ENCODE data around the gene AP3M1.

The AP3M1 gene

GRCh38 chr10:74133923-74134820 is 16.5 kb downstream of the AP3M1 start:
- H3K9ac ChIP-seq (ENCODE audit: low read length): no peak overlapping the region
- H3K4me1 ChIP-seq (ENCODE audit: control insufficient read depth, low read depth, low read length): no peaks in the 10 kb centered on the region
- no peak overlapping the region for H3K27ac ChIP-seq (ENCODE audit: low read length)
- H3K36me3 ChIP-seq (ENCODE audit: control insufficient read depth, low read depth, low read length): peaks cover 63% of the 10 kb centered on the region
- H3K4me3 ChIP-seq (ENCODE audit: low read length): no peak overlapping the region
- H3K9me3 ChIP-seq (ENCODE audit: control insufficient read depth, low read depth, low read length): no peaks in the 10 kb centered on the region
- no peaks in the 10 kb centered on the region for H3K27me3 ChIP-seq (ENCODE audit: control insufficient read depth, insufficient read depth, low read length)

GRCh38 chr10:74123081-74123480 is 27.5 kb downstream of the AP3M1 start:
- Histone ChIP-seq H3K27me3 (ENCODE audit: control insufficient read depth, insufficient read depth, low read length) (no peaks in the 10 kb centered on the region), H3K27ac (ENCODE audit: low read length) (no peak overlapping the region), H3K9me3 (ENCODE audit: control insufficient read depth, low read depth, low read length) (no peaks in the 10 kb centered on the region), H3K4me1 (ENCODE audit: control insufficient read depth, low read depth, low read length) (no peaks in the 10 kb centered on the region), H3K4me3 (ENCODE audit: low read length) (no peak overlapping the region), H3K9ac (ENCODE audit: low read length) (no peak overlapping the region), H3K36me3 (ENCODE audit: control insufficient read depth, low read depth, low read length) (peaks cover 83% of the 10 kb centered on the region)

- Histone ChIP-seq H3K4me3 (ENCODE audit: low read length) (no peak overlapping the region), H3K9me3 (ENCODE audit: control insufficient read depth, low read depth, low read length) (no peaks in the 10 kb centered on the region), H3K27ac (ENCODE audit: low read length) (no peak overlapping the region), H3K36me3 (ENCODE audit: control insufficient read depth, low read depth, low read length) (peaks cover 92% of the 10 kb centered on the region), H3K4me1 (ENCODE audit: control insufficient read depth, low read depth, low read length) (no peaks in the 10 kb centered on the region), H3K9ac (ENCODE audit: low read length) (no peak overlapping the region), H3K27me3 (ENCODE audit: control insufficient read depth, insufficient read depth, low read length) (no peaks in the 10 kb centered on the region)
These were observed 28.6 kb downstream of the AP3M1 start for GRCh38 chr10:74122060-74122459.

GRCh38 chr10:74121368-74121767 is 29.3 kb downstream of the AP3M1 start:
- H3K27me3 ChIP-seq (ENCODE audit: control insufficient read depth, insufficient read depth, low read length): no peaks in the 10 kb centered on the region
- no peak overlapping the region for H3K27ac ChIP-seq (ENCODE audit: low read length)
- no peak overlapping the region for H3K4me3 ChIP-seq (ENCODE audit: low read length)
- H3K4me1 ChIP-seq (ENCODE audit: control insufficient read depth, low read depth, low read length): no peaks in the 10 kb centered on the region
- peaks cover 95% of the 10 kb centered on the region for H3K36me3 ChIP-seq (ENCODE audit: control insufficient read depth, low read depth, low read length)
- no peak overlapping the region for H3K9ac ChIP-seq (ENCODE audit: low read length)
- H3K9me3 ChIP-seq (ENCODE audit: control insufficient read depth, low read depth, low read length): no peaks in the 10 kb centered on the region

DNA sequence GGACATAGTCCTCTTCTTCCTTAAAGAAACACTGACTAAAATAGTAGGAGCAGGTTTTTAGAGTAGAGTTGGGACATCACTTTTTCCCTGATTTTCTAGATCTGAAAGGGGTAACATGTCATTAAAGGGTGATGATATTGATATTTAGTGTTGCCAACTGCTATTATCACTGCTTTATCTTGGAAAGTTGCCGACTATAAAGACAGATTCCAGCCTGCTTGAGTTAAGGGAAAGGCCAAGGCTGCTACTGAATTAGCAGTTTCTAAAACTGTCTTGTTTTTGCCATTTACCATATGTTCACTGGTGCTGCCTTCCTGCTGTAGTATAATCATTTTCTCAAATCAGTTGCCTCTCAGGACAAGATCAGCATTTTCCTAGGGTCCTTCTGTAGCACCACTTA is 29.7 kb downstream of the AP3M1 start:
- Histone ChIP-seq H3K27ac (ENCODE audit: low read length) (no peak overlapping the region), H3K27me3 (ENCODE audit: control insufficient read depth, insufficient read depth, low read length) (no peaks in the 10 kb centered on the region), H3K9me3 (ENCODE audit: control insufficient read depth, low read depth, low read length) (no peaks in the 10 kb centered on the region), H3K4me3 (ENCODE audit: low read length) (no peak overlapping the region), H3K9ac (ENCODE audit: low read length) (no peak overlapping the region), H3K4me1 (ENCODE audit: control insufficient read depth, low read depth, low read length) (no peaks in the 10 kb centered on the region), H3K36me3 (ENCODE audit: control insufficient read depth, low read depth, low read length) (peaks cover 95% of the 10 kb centered on the region)

DNA sequence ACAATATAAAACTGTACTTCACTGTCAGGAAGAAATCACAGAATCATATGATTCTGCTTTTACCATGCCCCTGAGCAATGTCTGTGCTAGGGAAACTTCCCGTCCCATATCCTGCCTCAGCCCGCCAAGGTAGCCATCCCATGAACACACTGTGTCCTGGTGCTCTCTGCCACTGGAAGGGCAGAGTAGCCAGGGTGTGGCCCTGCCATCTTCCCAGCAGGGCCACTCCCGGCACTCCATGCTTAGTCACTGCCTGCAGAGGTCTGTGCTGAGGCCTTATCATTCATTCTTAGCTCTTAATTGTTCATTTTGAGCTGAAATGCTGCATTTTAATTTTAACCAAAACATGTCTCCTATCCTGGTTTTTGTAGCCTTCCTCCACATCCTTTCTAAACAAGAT is 31.8 kb downstream of the AP3M1 start:
- Histone ChIP-seq H3K4me1 (ENCODE audit: control insufficient read depth, low read depth, low read length) (no peaks in the 10 kb centered on the region), H3K9me3 (ENCODE audit: control insufficient read depth, low read depth, low read length) (no peaks in the 10 kb centered on the region), H3K4me3 (ENCODE audit: low read length) (no peak overlapping the region), H3K27ac (ENCODE audit: low read length) (no peak overlapping the region), H3K27me3 (ENCODE audit: control insufficient read depth, insufficient read depth, low read length) (no peaks in the 10 kb centered on the region), H3K9ac (ENCODE audit: low read length) (no peak overlapping the region), H3K36me3 (ENCODE audit: control insufficient read depth, low read depth, low read length) (peaks cover 94% of the 10 kb centered on the region)

- no peak overlapping the region for H3K4me3 ChIP-seq (ENCODE audit: low read length)
- no peaks in the 10 kb centered on the region for H3K27me3 ChIP-seq (ENCODE audit: control insufficient read depth, insufficient read depth, low read length)
- no peak overlapping the region for H3K9ac ChIP-seq (ENCODE audit: low read length)
- H3K36me3 ChIP-seq (ENCODE audit: control insufficient read depth, low read depth, low read length): peaks cover 96% of the 10 kb centered on the region
- no peaks in the 10 kb centered on the region for H3K9me3 ChIP-seq (ENCODE audit: control insufficient read depth, low read depth, low read length)
- H3K27ac ChIP-seq (ENCODE audit: low read length): no peak overlapping the region
- H3K4me1 ChIP-seq (ENCODE audit: control insufficient read depth, low read depth, low read length): no peaks in the 10 kb centered on the region
These were observed 32.9 kb downstream of the AP3M1 start for GRCh38 chr10:74117738-74118137.

DNA sequence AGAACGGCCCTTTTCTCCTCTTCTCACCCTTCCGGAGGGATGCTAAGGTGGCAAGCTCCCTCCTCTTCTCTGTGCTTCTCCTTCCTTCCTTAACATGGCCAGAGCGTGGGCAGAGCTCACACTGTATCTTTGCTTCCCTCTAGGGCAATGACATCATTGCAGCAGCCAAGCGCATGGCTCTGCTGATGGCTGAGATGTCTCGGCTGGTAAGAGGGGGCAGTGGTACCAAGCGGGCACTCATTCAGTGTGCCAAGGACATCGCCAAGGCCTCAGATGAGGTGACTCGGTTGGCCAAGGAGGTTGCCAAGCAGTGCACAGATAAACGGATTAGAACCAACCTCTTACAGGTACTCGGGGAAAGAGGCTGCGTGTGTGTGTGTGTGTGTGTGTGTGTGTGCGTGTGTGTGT is 36.6 kb downstream of the AP3M1 start:
- Histone ChIP-seq H3K9ac (ENCODE audit: low read length) (no peak overlapping the region), H3K4me3 (ENCODE audit: low read length) (no peak overlapping the region), H3K27me3 (ENCODE audit: control insufficient read depth, insufficient read depth, low read length) (no peaks in the 10 kb centered on the region), H3K4me1 (ENCODE audit: control insufficient read depth, low read depth, low read length) (no peaks in the 10 kb centered on the region), H3K36me3 (ENCODE audit: control insufficient read depth, low read depth, low read length) (peaks cover 98% of the 10 kb centered on the region), H3K9me3 (ENCODE audit: control insufficient read depth, low read depth, low read length) (no peaks in the 10 kb centered on the region), H3K27ac (ENCODE audit: low read length) (no peak overlapping the region)

GRCh38 chr10:74113546-74113945 is 37.1 kb downstream of the AP3M1 start:
- Histone ChIP-seq H3K9me3 (ENCODE audit: control insufficient read depth, low read depth, low read length) (no peaks in the 10 kb centered on the region), H3K4me1 (ENCODE audit: control insufficient read depth, low read depth, low read length) (no peaks in the 10 kb centered on the region), H3K27ac (ENCODE audit: low read length) (no peak overlapping the region), H3K9ac (ENCODE audit: low read length) (no peak overlapping the region), H3K4me3 (ENCODE audit: low read length) (no peak overlapping the region), H3K36me3 (ENCODE audit: control insufficient read depth, low read depth, low read length) (peaks cover 98% of the 10 kb centered on the region), H3K27me3 (ENCODE audit: control insufficient read depth, insufficient read depth, low read length) (no peaks in the 10 kb centered on the region)

- no peak overlapping the region for H3K9ac ChIP-seq (ENCODE audit: low read length)
- no peaks in the 10 kb centered on the region for H3K9me3 ChIP-seq (ENCODE audit: control insufficient read depth, low read depth, low read length)
- H3K27ac ChIP-seq (ENCODE audit: low read length): no peak overlapping the region
- no peaks in the 10 kb centered on the region for H3K27me3 ChIP-seq (ENCODE audit: control insufficient read depth, insufficient read depth, low read length)
- no peaks in the 10 kb centered on the region for H3K4me1 ChIP-seq (ENCODE audit: control insufficient read depth, low read depth, low read length)
- no peak overlapping the region for H3K4me3 ChIP-seq (ENCODE audit: low read length)
- peaks cover 97% of the 10 kb centered on the region for H3K36me3 ChIP-seq (ENCODE audit: control insufficient read depth, low read depth, low read length)
These were observed 38.8 kb downstream of the AP3M1 start for GRCh38 chr10:74111799-74112198.

DNA sequence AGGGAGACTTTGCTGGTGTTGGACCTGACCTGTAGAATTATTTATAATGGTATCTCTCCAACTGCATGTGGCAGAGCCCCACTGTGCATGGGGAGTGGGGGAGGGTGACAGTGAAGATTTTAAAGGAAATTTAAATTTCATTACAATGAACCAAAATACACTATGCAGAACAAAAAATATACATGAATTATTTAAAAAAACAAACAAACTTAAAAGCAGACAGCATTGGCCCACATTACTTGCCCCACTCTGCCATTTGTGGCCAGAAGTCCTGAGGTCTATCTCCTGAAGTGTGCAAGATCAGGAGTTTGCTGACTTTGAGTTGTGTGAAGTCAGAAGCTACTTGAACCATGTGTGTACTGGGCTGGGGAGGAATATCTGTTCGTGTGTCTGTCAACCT is 40.5 kb downstream of the AP3M1 start:
- Histone ChIP-seq H3K9me3 (ENCODE audit: control insufficient read depth, low read depth, low read length) (no peaks in the 10 kb centered on the region), H3K4me3 (ENCODE audit: low read length) (no peak overlapping the region), H3K27me3 (ENCODE audit: control insufficient read depth, insufficient read depth, low read length) (no peaks in the 10 kb centered on the region), H3K36me3 (ENCODE audit: control insufficient read depth, low read depth, low read length) (peaks cover 97% of the 10 kb centered on the region), H3K4me1 (ENCODE audit: control insufficient read depth, low read depth, low read length) (no peaks in the 10 kb centered on the region), H3K27ac (ENCODE audit: low read length) (no peak overlapping the region), H3K9ac (ENCODE audit: low read length) (no peak overlapping the region)

DNA sequence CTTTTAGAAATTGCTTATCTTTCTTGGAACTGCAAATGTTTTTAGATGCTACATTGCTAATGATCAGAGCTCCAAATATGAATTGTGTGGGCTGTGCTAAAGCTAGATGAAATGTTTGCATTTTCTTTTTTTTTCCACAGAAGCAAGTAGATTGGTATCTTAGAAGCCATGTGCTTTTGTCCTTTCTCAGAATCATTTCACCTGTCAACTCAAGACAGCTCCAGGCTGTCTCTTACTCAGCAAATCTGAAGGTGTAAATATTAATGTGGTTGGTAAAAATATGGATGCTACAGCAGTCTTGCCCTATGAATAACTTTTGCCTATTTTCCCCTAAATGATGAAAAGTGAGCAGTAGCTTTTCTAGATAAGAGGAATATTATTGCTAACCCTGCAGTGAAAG is 41.2 kb downstream of the AP3M1 start:
- H3K36me3 ChIP-seq (ENCODE audit: control insufficient read depth, low read depth, low read length): peaks cover 97% of the 10 kb centered on the region

More for the DNA sequence above, 41.2 kb downstream of the AP3M1 start:
- Histone ChIP-seq H3K4me1 (ENCODE audit: control insufficient read depth, low read depth, low read length) (no peaks in the 10 kb centered on the region), H3K4me3 (ENCODE audit: low read length) (no peak overlapping the region), H3K27me3 (ENCODE audit: control insufficient read depth, insufficient read depth, low read length) (no peaks in the 10 kb centered on the region), H3K27ac (ENCODE audit: low read length) (no peak overlapping the region), H3K9ac (ENCODE audit: low read length) (no peak overlapping the region), H3K9me3 (ENCODE audit: control insufficient read depth, low read depth, low read length) (no peaks in the 10 kb centered on the region)
